Bronchus fibroblast of lung (primary cell): ENCODE data around the gene WDR54. TPM values are rescaled to one million over a fixed set of nuclear protein-coding genes. Genes with fewer than 3 reads are reported as not detected.

Experiments
- total RNA-seq: library from RNA; depleted of rRNA; stranded (reverse); fragments of >200 nt; gene quantifications from 2 replicates; pipeline ENCODE4 v1.2.3, GENCODE V29; 2015

WDR54 gene, protein sequence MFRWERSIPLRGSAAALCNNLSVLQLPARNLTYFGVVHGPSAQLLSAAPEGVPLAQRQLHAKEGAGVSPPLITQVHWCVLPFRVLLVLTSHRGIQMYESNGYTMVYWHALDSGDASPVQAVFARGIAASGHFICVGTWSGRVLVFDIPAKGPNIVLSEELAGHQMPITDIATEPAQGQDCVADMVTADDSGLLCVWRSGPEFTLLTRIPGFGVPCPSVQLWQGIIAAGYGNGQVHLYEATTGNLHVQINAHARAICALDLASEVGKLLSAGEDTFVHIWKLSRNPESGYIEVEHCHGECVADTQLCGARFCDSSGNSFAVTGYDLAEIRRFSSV
- 58.3 and 76.0 TPM in 2 replicates for total RNA-seq

DNA sequence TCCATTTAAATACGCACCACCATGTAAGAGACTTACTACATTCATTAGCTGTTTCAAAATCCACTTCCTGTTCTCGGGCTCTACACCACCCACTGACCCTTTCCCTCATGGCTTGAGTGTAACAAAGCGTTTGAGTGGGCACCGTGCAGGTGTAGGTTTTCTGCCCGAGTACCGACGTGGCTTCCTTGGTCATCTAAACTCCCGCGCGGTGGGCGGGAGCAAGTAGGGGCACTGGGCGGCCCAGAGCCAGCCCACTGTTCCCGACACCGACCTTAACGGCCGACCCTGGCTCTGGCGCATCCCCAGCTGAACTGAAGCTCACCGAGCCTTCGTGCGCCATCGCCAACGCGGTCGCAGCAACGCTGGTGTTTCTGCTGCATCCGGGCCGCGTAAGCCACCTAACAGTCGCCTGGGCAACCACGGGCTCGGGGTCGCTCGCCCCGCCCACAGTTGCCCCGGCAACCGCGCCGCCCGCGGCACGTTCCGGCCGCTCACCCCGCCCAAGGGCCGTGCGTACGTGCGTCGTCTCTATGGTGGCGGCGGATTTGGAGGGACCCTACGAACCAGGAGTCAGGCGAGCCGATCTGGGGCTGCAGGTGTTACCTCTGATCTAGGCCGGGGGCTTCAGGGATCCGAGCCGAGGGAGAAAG, at the start of gene WDR54, which contains the start of gene C2orf81:
TSS of gene WDR54 (plus strand) at position 510 of the 650 bp plus-strand sequence. CDS start 424 bp downstream, outside the sequence.
TSS of gene C2orf81 (minus strand) at position 399 of the 650 bp plus-strand sequence. CDS start at position 340, 59 bp downstream.

DNA sequence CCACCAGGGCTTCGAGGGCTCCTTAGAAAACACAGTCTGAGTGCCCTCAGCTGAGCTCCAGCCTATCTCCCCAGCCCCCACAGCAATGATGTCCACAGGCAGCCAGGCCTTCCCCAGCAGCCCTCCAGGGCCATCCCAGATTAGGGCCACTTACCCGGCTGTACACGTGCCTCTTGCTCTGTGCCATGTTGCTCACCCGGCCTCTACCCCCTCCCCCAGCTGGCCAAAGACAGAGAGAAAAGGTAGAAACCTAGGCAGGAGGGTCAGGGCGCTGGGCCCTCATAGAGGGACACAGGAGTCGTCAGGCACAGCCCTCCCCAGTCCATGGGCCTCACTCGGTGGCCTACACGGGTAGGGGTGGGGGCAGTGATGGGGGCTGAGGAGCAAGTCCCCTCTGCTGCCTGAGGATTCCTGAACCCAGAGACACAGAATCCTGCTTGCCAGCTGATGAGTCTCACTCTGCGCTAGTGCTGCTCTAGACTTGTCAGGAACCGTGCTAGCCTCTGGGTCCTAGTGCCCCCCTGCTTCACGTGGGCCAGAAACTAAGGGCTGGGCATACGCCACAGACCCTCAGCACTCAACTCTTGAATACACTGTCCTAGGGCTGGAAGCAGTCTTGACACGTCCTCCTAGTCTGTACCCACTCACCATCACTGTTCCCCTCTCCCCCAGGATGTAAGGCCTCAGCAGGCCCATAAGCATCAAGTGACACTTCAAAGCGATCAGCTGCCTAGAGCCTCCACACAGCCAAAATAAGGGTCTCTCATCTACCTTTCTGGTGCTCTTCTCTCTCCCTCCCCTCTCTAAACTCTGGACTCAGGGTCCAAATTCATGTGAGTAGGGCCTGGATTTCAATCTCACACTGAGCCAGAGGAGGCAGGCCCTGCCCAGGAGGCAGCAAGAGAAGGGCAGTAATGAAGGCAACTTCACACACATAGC, 41.4 kb upstream of the WDR54 start, which contains the start of gene DCTN1:
TSS of gene DCTN1 (minus strand) at position 461 of the 939 bp plus-strand sequence. CDS start at position 187, 274 bp downstream.

DNA sequence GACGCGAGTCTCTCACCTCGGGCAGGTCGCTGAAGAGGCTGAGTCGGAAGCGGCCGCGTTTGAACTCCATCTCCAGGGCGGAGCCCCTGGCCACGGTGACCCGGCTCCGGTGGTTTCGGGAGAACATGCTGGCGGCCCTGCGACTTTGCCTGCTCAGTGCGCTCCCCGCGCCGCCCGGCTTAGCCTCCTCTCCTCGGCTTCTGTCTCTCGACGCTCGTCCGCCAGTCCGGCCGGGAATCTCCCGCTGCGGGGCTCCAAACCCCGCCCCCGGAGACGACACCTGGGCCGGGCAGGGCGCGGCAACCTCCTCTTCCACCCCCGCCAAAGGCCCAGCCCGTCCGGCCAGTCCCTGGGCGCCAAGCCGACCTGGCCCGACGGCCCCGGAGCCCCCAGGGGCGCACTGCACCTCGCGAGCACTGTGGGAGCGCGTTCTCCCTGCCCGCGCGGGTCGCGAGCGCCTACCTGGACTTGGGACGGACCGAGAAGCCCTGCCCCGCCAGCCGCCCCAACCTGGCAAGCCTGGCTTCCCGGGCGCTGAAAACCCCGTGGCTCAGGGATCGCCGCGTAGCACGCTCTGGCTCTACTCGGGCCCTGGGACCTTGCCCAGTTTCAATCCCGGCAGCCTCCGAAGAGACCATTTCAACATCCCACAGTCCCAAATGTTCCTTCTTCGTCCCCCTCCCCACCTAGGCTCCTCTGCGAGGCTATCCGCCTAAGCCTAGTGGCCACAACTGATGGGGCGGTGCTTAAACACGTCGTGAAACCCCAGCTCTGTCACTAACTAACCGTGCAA, 20.4 kb downstream of the WDR54 start, which contains the start of gene RTKN:
TSS of gene RTKN (minus strand) at position 248 of the 793 bp plus-strand sequence. CDS start at position 127, 121 bp downstream.

DNA sequence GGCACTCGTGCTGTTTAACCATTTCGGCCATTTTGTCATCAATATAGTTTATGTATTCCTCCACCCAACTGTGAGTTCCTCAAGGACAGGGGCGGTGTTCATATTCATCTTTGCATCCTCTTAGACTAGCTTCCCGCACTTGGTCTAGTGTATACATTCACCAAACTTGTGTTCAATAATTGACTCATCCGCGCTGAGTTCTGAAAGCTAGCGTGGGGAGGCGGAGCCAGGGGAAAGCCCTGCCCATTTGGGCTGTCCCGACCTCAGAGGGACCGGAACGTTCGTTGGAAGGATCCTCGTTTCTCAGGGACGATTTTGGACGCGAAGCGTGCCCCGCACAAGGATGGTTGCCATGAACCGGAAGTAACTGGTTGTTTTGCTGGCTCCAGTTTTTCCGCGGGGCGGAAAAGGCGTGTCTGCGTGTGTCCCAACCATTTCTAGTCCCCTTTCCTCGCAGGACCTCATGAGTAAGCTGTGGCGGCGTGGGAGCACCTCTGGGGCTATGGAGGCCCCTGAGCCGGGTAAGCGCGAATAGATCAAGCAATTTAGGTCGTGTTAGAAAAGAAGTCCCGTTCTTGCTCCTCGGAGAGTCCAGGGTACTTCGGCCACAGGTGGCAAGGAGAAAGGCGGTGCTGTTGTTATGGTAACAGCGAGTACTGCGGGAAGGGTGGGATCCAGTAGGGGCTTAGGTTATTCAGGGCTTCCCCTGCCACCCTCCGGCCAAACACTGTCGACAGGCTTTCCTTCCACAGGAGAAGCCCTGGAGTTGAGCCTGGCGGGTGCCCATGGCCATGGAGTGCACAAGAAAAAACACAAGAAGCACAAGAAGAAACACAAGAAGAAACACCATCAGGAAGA, 33.4 kb downstream of the WDR54 start, which contains the start of gene INO80B:
TSS of gene INO80B (plus strand) at position 434 of the 858 bp plus-strand sequence. CDS start at position 464, 30 bp downstream.

DNA sequence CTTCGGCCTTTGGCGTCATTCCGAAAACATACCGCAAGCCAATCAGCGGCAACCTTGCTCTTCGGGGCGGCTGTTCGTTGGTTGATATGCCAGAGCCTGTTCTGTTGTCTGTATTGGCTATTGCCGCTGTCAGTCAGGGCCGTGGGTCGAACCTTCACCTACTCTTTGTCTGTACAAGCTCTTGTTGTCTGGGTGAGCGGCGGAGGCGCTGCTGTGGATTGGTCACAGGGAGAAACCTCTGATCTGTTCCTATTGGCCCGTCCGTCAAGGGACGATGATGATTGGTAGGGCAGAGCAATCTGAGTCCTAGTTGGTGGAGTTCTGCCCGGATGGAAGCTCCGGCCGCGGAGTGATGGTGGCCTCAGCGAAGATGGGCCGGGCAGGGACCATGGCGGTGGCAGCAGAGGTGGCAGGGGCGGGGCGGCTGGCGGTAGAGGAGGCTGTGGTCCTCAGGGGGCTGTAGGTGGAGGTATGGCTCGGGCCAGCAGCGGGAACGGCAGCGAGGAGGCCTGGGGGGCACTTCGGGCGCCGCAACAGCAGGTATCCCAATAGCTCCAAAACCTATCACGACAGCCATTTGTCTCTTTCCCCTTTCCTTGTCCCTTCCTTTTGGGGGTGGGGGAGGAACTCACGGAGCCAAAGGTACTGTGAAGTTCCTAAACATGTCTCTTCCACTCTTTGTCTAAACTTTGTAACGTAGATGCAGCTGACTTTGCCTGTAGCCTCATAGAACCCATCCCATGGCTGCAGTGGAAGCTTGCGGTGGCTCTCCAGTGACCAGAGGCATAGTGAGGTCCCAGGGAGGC, 36.8 kb downstream of the WDR54 start, which contains the start of gene WBP1:
TSS of gene WBP1 (plus strand) at position 307 of the 806 bp plus-strand sequence. CDS start at position 472, 165 bp downstream.

DNA sequence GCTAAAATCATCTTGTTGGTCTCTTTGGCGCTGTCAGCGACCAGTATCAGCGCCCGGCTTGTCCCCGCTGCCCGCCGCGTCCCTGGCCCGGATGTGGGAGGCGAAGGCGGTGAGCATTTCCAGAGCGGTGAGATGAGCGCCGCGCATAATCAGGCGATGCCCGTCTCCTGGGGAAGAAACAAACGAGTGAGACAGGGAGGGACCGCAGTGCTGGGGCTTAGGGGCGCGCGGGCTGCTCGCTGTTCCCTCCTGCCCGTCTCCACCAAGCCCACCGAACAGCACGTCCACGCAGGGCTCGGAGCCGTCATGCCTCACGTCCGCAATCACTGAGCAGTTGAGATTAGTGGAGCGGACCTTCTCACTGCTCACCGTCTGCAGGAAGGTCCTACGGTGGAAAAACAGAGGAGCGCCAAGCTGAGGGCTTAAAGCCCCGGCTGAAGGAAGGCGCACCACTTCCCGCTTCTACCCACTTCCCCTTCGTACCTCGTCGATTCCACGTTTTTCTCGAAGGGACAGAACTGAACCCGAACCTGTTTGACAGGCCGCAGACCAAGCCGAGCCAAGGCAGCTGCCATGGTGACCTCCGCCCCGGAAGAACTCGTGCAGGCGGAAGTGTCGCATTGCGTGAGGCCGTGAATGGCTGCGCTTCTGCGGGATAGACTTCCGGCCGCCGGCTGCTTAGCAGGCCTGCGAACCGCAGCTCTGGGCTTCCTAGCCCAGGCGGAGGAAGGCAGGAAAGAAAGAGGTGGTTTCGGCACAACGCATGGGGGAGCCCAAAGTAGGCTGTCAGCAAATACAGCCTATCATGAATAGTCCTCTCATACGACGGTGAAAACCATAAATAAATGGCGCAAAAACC, 50.8 kb downstream of the WDR54 start, which contains the start of gene MRPL53:
TSS of gene MRPL53 (minus strand) at position 595 of the 859 bp plus-strand sequence. CDS start at position 575, 20 bp downstream.

Other genes starting within 250 kb of the WDR54 start
- gene MOB1A, start 242.9 kb upstream of the WDR54 start, total RNA-seq: 63.6 and 85.2 TPM in 2 replicates
- gene MTHFD2, start 223.1 kb upstream of the WDR54 start, total RNA-seq: 132 and 136 TPM in 2 replicates
- gene SLC4A5, start 78.3 kb upstream of the WDR54 start, total RNA-seq: under 0.01 TPM in 1 of 2 replicates, not detected in the other
- 97.1 and 102 TPM in 2 replicates for gene DCTN1, start 41.4 kb upstream of the WDR54 start, total RNA-seq
- 2.4 and 3.7 TPM in 2 replicates for gene C2orf81, start 111 bp upstream of the WDR54 start, total RNA-seq
- gene RTKN, start 20.2 kb downstream of the WDR54 start, total RNA-seq: 14.0 and 17.0 TPM in 2 replicates
- 15.5 and 21.4 TPM in 2 replicates for gene INO80B, start 33.4 kb downstream of the WDR54 start, total RNA-seq
- 81.7 and 84.0 TPM in 2 replicates for gene WBP1, start 36.7 kb downstream of the WDR54 start, total RNA-seq
- gene MOGS, start 43.7 kb downstream of the WDR54 start, total RNA-seq: 58.9 and 61.0 TPM in 2 replicates
- 44.2 and 45.5 TPM in 2 replicates for gene MRPL53, start 51.0 kb downstream of the WDR54 start, total RNA-seq
- gene CCDC142, start 61.3 kb downstream of the WDR54 start, total RNA-seq: 6.4 and 10.6 TPM in 2 replicates
- 20.8 and 21.4 TPM in 2 replicates for gene TTC31, start 61.4 kb downstream of the WDR54 start, total RNA-seq
- gene LBX2, start 77.9 kb downstream of the WDR54 start, total RNA-seq: 1.3 and 3.4 TPM in 2 replicates
- 16.6 and 18.3 TPM in 2 replicates for gene PCGF1, start 86.0 kb downstream of the WDR54 start, total RNA-seq
- 0.15 and 0.34 TPM in 2 replicates for gene TLX2, start 92.7 kb downstream of the WDR54 start, total RNA-seq
- gene DQX1, start 104.5 kb downstream of the WDR54 start, total RNA-seq: not detected in 2 replicates
- 84.2 and 87.9 TPM in 2 replicates for gene AUP1, start 108.0 kb downstream of the WDR54 start, total RNA-seq
- gene HTRA2, start 108.2 kb downstream of the WDR54 start, total RNA-seq: 31.4 and 36.4 TPM in 2 replicates
- 10.1 and 10.7 TPM in 2 replicates for gene LOXL3, start 132.2 kb downstream of the WDR54 start, total RNA-seq
- 20.1 and 23.0 TPM in 2 replicates for gene DOK1, start 133.0 kb downstream of the WDR54 start, total RNA-seq
- not detected in 2 replicates for gene M1AP, start 226.6 kb downstream of the WDR54 start, total RNA-seq
- 5.4 and 5.5 TPM in 2 replicates for gene SEMA4F, start 232.5 kb downstream of the WDR54 start, total RNA-seq